ENCODE data around the gene TGFBR1. TPM values are rescaled to one million over a fixed set of nuclear protein-coding genes. Genes with fewer than 3 reads are reported as not detected.

The TGFBR1 gene
- total and polyA plus RNA-seq, 5 donors from 2014 or later: 18.0 to 27.0 (median 19.4) TPM

- peak overlapping the region; percentile 69 for H3K27ac ChIP-seq (ENCODE audit: insufficient read depth, low read length, poor library complexity, severe bottlenecking)
- H3K4me3 ChIP-seq (ENCODE audit: low read depth, low read length): peak overlapping the region; percentile 76
- H3K9me3 ChIP-seq (ENCODE audit: control insufficient read depth in 2 of 2, low read length in 2 of 2): no peaks in the 10 kb centered on the region
- peak overlapping the region; percentile 72 to 88 (median 88) for H3K27ac Mint-ChIP-seq
- H3K4me1 ChIP-seq (ENCODE audit: control insufficient read depth, insufficient read depth, low read length, poor library complexity, severe bottlenecking): peaks cover 85% of the 10 kb centered on the region
- ATAC-seq (ENCODE audit: low read depth in 2 of 2): peak; percentile 92 to 95
- no peaks in the 10 kb centered on the region for H3K27me3 ChIP-seq (ENCODE audit: control insufficient read depth, insufficient read depth, low read length)
- H3K4me3 Mint-ChIP-seq: peak overlapping the region; percentile 50 to 94 (median 76)
- H3K9me3 Mint-ChIP-seq: no peaks in the 10 kb centered on the region
- peak; percentile 39 to 82 (median 79) for DNase-seq
- peaks cover 41 to 95% (median 79%) of the 10 kb centered on the region in 4 donors for H3K4me1 Mint-ChIP-seq
- no peaks in the 10 kb centered on the region for H3K36me3 ChIP-seq (ENCODE audit: control insufficient read depth, insufficient read depth, low read length)
- H3K36me3 Mint-ChIP-seq: peaks cover 9% of the 10 kb centered on the region
- H3K27me3 Mint-ChIP-seq: no peaks in the 10 kb centered on the region
Observed at GRCh38 chr9:99112750-99113413, 8.0 kb downstream of the TGFBR1 start.

- Mint-ChIP-seq H3K4me1 (peaks cover 37 to 93% (median 73%) of the 10 kb centered on the region in 4 donors), H3K27me3 (no peaks in the 10 kb centered on the region), H3K36me3 (peaks cover 5% of the 10 kb centered on the region), H3K9me3 (no peaks in the 10 kb centered on the region), H3K27ac (peak overlapping the region; percentile 72 to 88 (median 88)), H3K4me3 (peak overlapping the region; percentile 50 to 94 (median 76))
- Histone ChIP-seq H3K9me3 (ENCODE audit: control insufficient read depth in 2 of 2, low read length in 2 of 2) (no peaks in the 10 kb centered on the region), H3K4me3 (ENCODE audit: low read depth, low read length) (peak overlapping the region; percentile 76), H3K27me3 (ENCODE audit: control insufficient read depth, insufficient read depth, low read length) (no peaks in the 10 kb centered on the region), H3K27ac (ENCODE audit: insufficient read depth, low read length, poor library complexity, severe bottlenecking) (peak overlapping the region; percentile 69), H3K4me1 (ENCODE audit: control insufficient read depth, insufficient read depth, low read length, poor library complexity, severe bottlenecking) (peaks cover 83% of the 10 kb centered on the region), H3K36me3 (ENCODE audit: control insufficient read depth, insufficient read depth, low read length) (no peaks in the 10 kb centered on the region)
- no peak for DNase-seq
- no peak for ATAC-seq (ENCODE audit: low read depth in 2 of 2)
Observed at GRCh38 chr9:99113414-99114048, 8.6 kb downstream of the TGFBR1 start.

- H3K27me3 ChIP-seq (ENCODE audit: control insufficient read depth, insufficient read depth, low read length): no peaks in the 10 kb centered on the region
- H3K27ac ChIP-seq (ENCODE audit: insufficient read depth, low read length, poor library complexity, severe bottlenecking): peak overlapping the region; percentile 69
- no peaks in the 10 kb centered on the region for H3K9me3 ChIP-seq (ENCODE audit: control insufficient read depth in 2 of 2, low read length in 2 of 2)
- H3K4me1 ChIP-seq (ENCODE audit: control insufficient read depth, insufficient read depth, low read length, poor library complexity, severe bottlenecking): peaks cover 83% of the 10 kb centered on the region
- H3K27me3 Mint-ChIP-seq: no peaks in the 10 kb centered on the region
- DNase-seq: no peak
- H3K4me3 Mint-ChIP-seq: peak overlapping the region in 3 of 4 donors; percentile 23 to 30 (median 28)
- H3K27ac Mint-ChIP-seq: peak overlapping the region in 2 of 3 donors; percentile 42 to 81
- peaks cover 35 to 93% (median 72%) of the 10 kb centered on the region in 4 donors for H3K4me1 Mint-ChIP-seq
- H3K36me3 ChIP-seq (ENCODE audit: control insufficient read depth, insufficient read depth, low read length): no peaks in the 10 kb centered on the region
- H3K9me3 Mint-ChIP-seq: no peaks in the 10 kb centered on the region
- H3K36me3 Mint-ChIP-seq: peaks cover 6% of the 10 kb centered on the region
- ATAC-seq (ENCODE audit: low read depth in 2 of 2): no peak
- H3K4me3 ChIP-seq (ENCODE audit: low read depth, low read length): peak overlapping the region; percentile 76
Observed at GRCh38 chr9:99114049-99114440, 9.1 kb downstream of the TGFBR1 start.

- Histone ChIP-seq H3K9me3 (ENCODE audit: control insufficient read depth in 2 of 2, low read length in 2 of 2) (no peaks in the 10 kb centered on the region), H3K4me1 (ENCODE audit: control insufficient read depth, insufficient read depth, low read length, poor library complexity, severe bottlenecking) (peaks cover 84% of the 10 kb centered on the region), H3K27me3 (ENCODE audit: control insufficient read depth, insufficient read depth, low read length) (no peaks in the 10 kb centered on the region), H3K27ac (ENCODE audit: insufficient read depth, low read length, poor library complexity, severe bottlenecking) (peak overlapping the region; percentile 69), H3K4me3 (ENCODE audit: low read depth, low read length) (peak overlapping the region; percentile 76), H3K36me3 (ENCODE audit: control insufficient read depth, insufficient read depth, low read length) (no peaks in the 10 kb centered on the region)
- Mint-ChIP-seq H3K36me3 (peaks cover 7% of the 10 kb centered on the region), H3K27me3 (no peaks in the 10 kb centered on the region), H3K4me1 (peaks cover 34 to 93% (median 72%) of the 10 kb centered on the region in 4 donors), H3K9me3 (no peaks in the 10 kb centered on the region), H3K4me3 (peak overlapping the region in 2 of 4 donors; percentile 8 to 28), H3K27ac (peak overlapping the region in 2 of 3 donors; percentile 36 to 81)
- DNase-seq (no peak), ATAC-seq (ENCODE audit: low read depth in 2 of 2) (no peak)
Observed at GRCh38 chr9:99114846-99115500, 10.1 kb downstream of the TGFBR1 start.

- H3K4me3 Mint-ChIP-seq: peak overlapping the region in 3 of 4 donors; percentile 1 to 59 (median 7)
- no peaks in the 10 kb centered on the region for H3K9me3 Mint-ChIP-seq
- no peaks in the 10 kb centered on the region for H3K27me3 ChIP-seq (ENCODE audit: control insufficient read depth, insufficient read depth, low read length)
- DNase-seq: no peak
- H3K36me3 ChIP-seq (ENCODE audit: control insufficient read depth, insufficient read depth, low read length): no peaks in the 10 kb centered on the region
- H3K4me1 Mint-ChIP-seq: peaks cover 37 to 93% (median 73%) of the 10 kb centered on the region in 4 donors
- H3K4me3 ChIP-seq (ENCODE audit: low read depth, low read length): no peak overlapping the region
- H3K27ac Mint-ChIP-seq: peak overlapping the region in 2 of 3 donors; percentile 16 to 70
- peak overlapping the region; percentile 25 for H3K27ac ChIP-seq (ENCODE audit: insufficient read depth, low read length, poor library complexity, severe bottlenecking)
- peaks cover 87% of the 10 kb centered on the region for H3K4me1 ChIP-seq (ENCODE audit: control insufficient read depth, insufficient read depth, low read length, poor library complexity, severe bottlenecking)
- H3K9me3 ChIP-seq (ENCODE audit: control insufficient read depth in 2 of 2, low read length in 2 of 2): no peaks in the 10 kb centered on the region
- ATAC-seq (ENCODE audit: low read depth in 2 of 2): no peak
- H3K36me3 Mint-ChIP-seq: peaks cover 7% of the 10 kb centered on the region
- no peaks in the 10 kb centered on the region for H3K27me3 Mint-ChIP-seq
Observed at GRCh38 chr9:99116003-99116411, 11.1 kb downstream of the TGFBR1 start.

GRCh38 chr9:99118782-99119466, 14.0 kb downstream of the TGFBR1 start:
- Mint-ChIP-seq H3K9me3 (no peaks in the 10 kb centered on the region), H3K27ac (peak overlapping the region; percentile 68 to 92 (median 83)), H3K4me1 (peaks cover 33 to 91% (median 72%) of the 10 kb centered on the region in 4 donors), H3K36me3 (peaks cover 7% of the 10 kb centered on the region), H3K27me3 (no peaks in the 10 kb centered on the region), H3K4me3 (peak overlapping the region; percentile 35 to 87 (median 80))
- Histone ChIP-seq H3K27me3 (ENCODE audit: control insufficient read depth, insufficient read depth, low read length) (no peaks in the 10 kb centered on the region), H3K4me1 (ENCODE audit: control insufficient read depth, insufficient read depth, low read length, poor library complexity, severe bottlenecking) (peaks cover 75% of the 10 kb centered on the region), H3K27ac (ENCODE audit: insufficient read depth, low read length, poor library complexity, severe bottlenecking) (peak overlapping the region; percentile 52), H3K36me3 (ENCODE audit: control insufficient read depth, insufficient read depth, low read length) (no peaks in the 10 kb centered on the region), H3K4me3 (ENCODE audit: low read depth, low read length) (peak overlapping the region; percentile 88), H3K9me3 (ENCODE audit: control insufficient read depth in 2 of 2, low read length in 2 of 2) (no peaks in the 10 kb centered on the region)
- ATAC-seq (ENCODE audit: low read depth in 2 of 2): peak; percentile 100
- DNase-seq: peak; percentile 9 to 86 (median 77)

- H3K4me1 ChIP-seq (ENCODE audit: control insufficient read depth, insufficient read depth, low read length, poor library complexity, severe bottlenecking): peaks cover 64% of the 10 kb centered on the region
- DNase-seq (no peak), ATAC-seq (ENCODE audit: low read depth in 2 of 2) (no peak)
- Mint-ChIP-seq H3K4me3 (peak overlapping the region; percentile 35 to 87 (median 62)), H3K27me3 (no peaks in the 10 kb centered on the region), H3K27ac (peak overlapping the region; percentile 62 to 83 (median 77)), H3K9me3 (no peaks in the 10 kb centered on the region), H3K4me1 (peaks cover 33 to 90% (median 71%) of the 10 kb centered on the region in 4 donors), H3K36me3 (peaks cover 7% of the 10 kb centered on the region)
- H3K27ac ChIP-seq (ENCODE audit: insufficient read depth, low read length, poor library complexity, severe bottlenecking): peak overlapping the region; percentile 52
- no peaks in the 10 kb centered on the region for H3K27me3 ChIP-seq (ENCODE audit: control insufficient read depth, insufficient read depth, low read length)
- H3K4me3 ChIP-seq (ENCODE audit: low read depth, low read length): peak overlapping the region; percentile 88
- H3K36me3 ChIP-seq (ENCODE audit: control insufficient read depth, insufficient read depth, low read length): no peaks in the 10 kb centered on the region
- no peaks in the 10 kb centered on the region for H3K9me3 ChIP-seq (ENCODE audit: control insufficient read depth in 2 of 2, low read length in 2 of 2)
Observed at GRCh38 chr9:99119976-99120655, 15.2 kb downstream of the TGFBR1 start.
